NCI-H69 (cell line): ENCODE measurements around the gene TMEM217.
A peak's percentile ranks its signal among the peaks of the same experiment; 100 is the strongest.

Experiments
- DNase-seq: peaks from one replicate; lab custom pipeline; 2025; lab: John Stamatoyannopoulos, UW

TMEM217 gene

DNA sequence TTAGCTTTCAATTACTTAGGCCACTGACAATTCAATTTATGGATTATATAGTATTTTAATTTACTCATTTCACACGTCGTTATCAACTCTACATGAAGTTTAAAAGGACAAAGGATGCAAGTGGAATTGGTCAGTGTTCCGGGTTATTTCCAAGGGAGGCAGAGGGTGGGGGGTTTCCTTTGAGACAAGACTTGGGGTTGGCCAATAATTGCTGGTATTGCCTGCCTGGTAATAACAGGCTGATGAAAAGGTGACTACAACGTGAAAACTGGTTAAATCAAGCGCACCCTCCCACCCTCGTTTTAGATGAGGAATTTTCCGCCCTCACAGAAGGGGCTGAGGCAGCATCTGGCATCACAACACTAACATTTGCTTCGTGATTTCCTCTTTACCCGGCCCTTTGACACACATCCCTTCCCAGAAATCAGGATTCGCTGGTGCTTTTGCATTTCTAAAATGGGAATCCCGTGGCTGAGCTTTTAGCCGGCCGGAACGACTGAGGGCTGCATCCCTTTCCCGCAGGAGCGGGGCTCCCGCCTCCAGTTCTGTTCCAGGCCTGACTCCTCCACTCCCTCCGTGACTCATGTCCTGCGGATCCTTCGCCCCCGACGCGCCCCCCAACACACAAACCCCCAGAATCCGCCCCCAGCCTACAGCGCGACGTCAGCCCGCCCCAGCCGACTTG, 89.0 kb downstream of the TMEM217 start:
- peak; percentile 81 for DNase-seq

DNA sequence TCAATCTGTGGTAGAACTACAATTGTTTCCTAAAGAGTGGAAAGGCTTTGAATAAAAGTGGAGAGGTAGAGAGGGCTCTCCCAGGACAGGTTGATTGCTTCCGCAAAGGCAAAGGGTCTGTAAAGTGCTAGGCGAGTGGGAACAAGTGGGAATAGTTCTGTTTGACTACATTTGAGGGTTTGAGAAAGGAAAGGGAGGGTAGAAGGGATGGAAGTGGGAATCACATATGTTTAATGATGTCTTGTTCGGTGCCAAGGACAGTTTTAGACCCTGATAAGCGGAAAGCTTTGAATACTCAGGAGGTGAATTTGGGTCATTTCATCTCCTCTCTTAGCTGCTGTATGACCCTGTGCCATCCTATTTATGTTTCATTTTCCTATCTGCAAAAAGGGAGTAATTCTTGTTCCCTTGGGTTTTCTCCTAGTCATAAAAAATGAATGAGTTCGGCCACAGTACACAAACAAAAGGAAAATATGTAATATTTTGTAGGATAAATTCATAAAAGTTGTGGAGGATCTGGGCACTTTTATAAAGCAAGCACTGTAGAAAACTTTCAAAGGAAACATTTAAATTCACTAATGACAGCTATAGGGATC, 89.7 kb downstream of the TMEM217 start:
- DNase-seq = no peak

- no peak for DNase-seq
Observed at GRCh38 chr6:37162740-37163139, 95.2 kb downstream of the TMEM217 start.
